HepG2 (cell line): Measurements from ENCODE around the gene CENPP.

Experiments used
- NONO ChIP-seq, 2 experiments: fragments of 450-650 bp in 1 of 2; sonication (generic) in 1 of 2; formaldehyde crosslinking in 1 of 2; IDR thresholded peaks in 1 of 2; conservative IDR thresholded peaks in 1 of 2; 2 replicates each; pipeline versions ENCODE4 v1.6.1 to v1.8.0; 2017 to 2022; ENCODE audit warnings: mild to moderate bottlenecking in 1 of 2, missing genetic modification reagents in 1 of 2, moderate library complexity in 1 of 2
- TAF1 ChIP-seq: sonication (generic); formaldehyde crosslinking; IDR thresholded peaks from 2 replicates; pipeline ENCODE4 v1.4.0; 2020; ENCODE audit warnings: missing genetic modification reagents
- TCF7L2 ChIP-seq: IDR thresholded peaks from 2 replicates; pipeline ENCODE4 v1.6.1; 2011; ENCODE audit warnings: mild to moderate bottlenecking, low read depth, low read length, moderate library complexity

DNA sequence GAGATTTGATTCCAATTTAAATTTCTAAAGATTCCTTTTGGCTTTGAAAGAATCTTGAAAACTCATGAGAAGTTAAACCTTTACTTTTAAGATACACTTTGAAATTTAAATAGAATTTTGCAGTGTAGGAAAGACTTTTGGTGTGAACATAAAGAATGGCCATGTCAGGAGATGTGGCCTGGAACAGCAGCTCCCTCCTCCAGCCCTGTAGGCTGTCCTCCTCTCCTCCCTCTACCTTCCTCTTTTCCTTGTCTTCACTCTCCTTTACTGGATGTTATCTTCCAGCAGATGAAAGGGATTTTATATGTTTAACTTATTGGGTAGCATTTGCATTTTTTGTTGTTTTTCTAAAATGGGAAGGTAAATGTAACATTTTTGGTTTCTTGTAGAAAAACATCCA, 137.6 kb downstream of the CENPP start:
- TF ChIP-seq TCF7L2: no peak
- TF ChIP-seq TAF1: no peak
- TF ChIP-seq NONO (IDR thresholded peaks at IDR 0.05): no peak
- TF ChIP-seq NONO (CRISPR knock-in tag; conservative IDR thresholded peaks at IDR 0.05): no peak
